ENCODE data around the gene GATB.

Gene GATB

GRCh38 chr4:151797853-151798252 lies 37.0 kb upstream of the GATB start:
- no peaks in the 10 kb centered on the region for H3K9me3 Mint-ChIP-seq
- H3K36me3 Mint-ChIP-seq (ENCODE audit: low read depth), result no peaks in the 10 kb centered on the region
- no peaks in the 10 kb centered on the region for H3K4me1 Mint-ChIP-seq (ENCODE audit: low read depth)
- no peak overlapping the region for H3K4me3 Mint-ChIP-seq
- H3K27me3 Mint-ChIP-seq, result peaks cover 10% of the 10 kb centered on the region
- H3K27ac Mint-ChIP-seq, result no peak overlapping the region

GRCh38 chr4:151797131-151797530 lies 36.3 kb upstream of the GATB start:
- Mint-ChIP-seq H3K4me1 (ENCODE audit: low read depth) (no peaks in the 10 kb centered on the region), H3K27ac (no peak overlapping the region), H3K36me3 (ENCODE audit: low read depth) (no peaks in the 10 kb centered on the region)

GRCh38 chr4:151796106-151796505 lies 35.3 kb upstream of the GATB start:
- H3K36me3 Mint-ChIP-seq (ENCODE audit: low read depth), result no peaks in the 10 kb centered on the region
- no peaks in the 10 kb centered on the region for H3K4me1 Mint-ChIP-seq (ENCODE audit: low read depth)
- H3K27me3 Mint-ChIP-seq, result peaks cover 10% of the 10 kb centered on the region
- no peaks in the 10 kb centered on the region for H3K9me3 Mint-ChIP-seq
- no peak overlapping the region for H3K27ac Mint-ChIP-seq
- H3K4me3 Mint-ChIP-seq, result no peak overlapping the region

More at GRCh38 chr4:151797131-151797530, 36.3 kb upstream of the GATB start:
- Mint-ChIP-seq H3K4me3 (no peak overlapping the region), H3K9me3 (no peaks in the 10 kb centered on the region), H3K27me3 (peaks cover 10% of the 10 kb centered on the region)

- Mint-ChIP-seq H3K4me3 (no peak overlapping the region), H3K27me3 (peaks cover 10% of the 10 kb centered on the region), H3K27ac (peak overlapping the region; percentile 62), H3K36me3 (ENCODE audit: low read depth) (no peaks in the 10 kb centered on the region), H3K4me1 (ENCODE audit: low read depth) (no peaks in the 10 kb centered on the region), H3K9me3 (no peaks in the 10 kb centered on the region)
Observed at GRCh38 chr4:151792995-151793394, 32.2 kb upstream of the GATB start.

- H3K4me1 Mint-ChIP-seq (ENCODE audit: low read depth), result no peaks in the 10 kb centered on the region
- no peak overlapping the region for H3K27ac Mint-ChIP-seq
- peaks cover 10% of the 10 kb centered on the region for H3K27me3 Mint-ChIP-seq
- no peaks in the 10 kb centered on the region for H3K9me3 Mint-ChIP-seq
- H3K36me3 Mint-ChIP-seq (ENCODE audit: low read depth), result no peaks in the 10 kb centered on the region
- no peak overlapping the region for H3K4me3 Mint-ChIP-seq
Observed at GRCh38 chr4:151792530-151792929, 31.7 kb upstream of the GATB start.

- no peaks in the 10 kb centered on the region for H3K9me3 Mint-ChIP-seq
- H3K4me3 Mint-ChIP-seq, result no peak overlapping the region
- H3K27me3 Mint-ChIP-seq, result no peaks in the 10 kb centered on the region
- no peaks in the 10 kb centered on the region for H3K4me1 Mint-ChIP-seq (ENCODE audit: low read depth)
- H3K27ac Mint-ChIP-seq, result no peak overlapping the region
- H3K36me3 Mint-ChIP-seq (ENCODE audit: low read depth), result no peaks in the 10 kb centered on the region
Observed at GRCh38 chr4:151788021-151788420, 27.2 kb upstream of the GATB start.

- H3K4me3 Mint-ChIP-seq, result no peak overlapping the region
- H3K27ac Mint-ChIP-seq, result no peak overlapping the region
- H3K9me3 Mint-ChIP-seq, result no peaks in the 10 kb centered on the region
- H3K27me3 Mint-ChIP-seq, result peaks cover under 1% of the 10 kb centered on the region
- no peaks in the 10 kb centered on the region for H3K36me3 Mint-ChIP-seq (ENCODE audit: low read depth)
- H3K4me1 Mint-ChIP-seq (ENCODE audit: low read depth), result peaks cover 6% of the 10 kb centered on the region
Observed at GRCh38 chr4:151786158-151786495, 25.3 kb upstream of the GATB start.

- H3K27me3 Mint-ChIP-seq, result peaks cover 6% of the 10 kb centered on the region
- H3K9me3 Mint-ChIP-seq, result no peaks in the 10 kb centered on the region
- no peak overlapping the region for H3K4me3 Mint-ChIP-seq
- H3K36me3 Mint-ChIP-seq (ENCODE audit: low read depth), result no peaks in the 10 kb centered on the region
- peaks cover 6% of the 10 kb centered on the region for H3K4me1 Mint-ChIP-seq (ENCODE audit: low read depth)
- no peak overlapping the region for H3K27ac Mint-ChIP-seq
Observed at GRCh38 chr4:151785484-151786157, 24.8 kb upstream of the GATB start.

GRCh38 chr4:151784706-151785105 lies 23.9 kb upstream of the GATB start:
- no peaks in the 10 kb centered on the region for H3K9me3 Mint-ChIP-seq
- H3K4me1 Mint-ChIP-seq (ENCODE audit: low read depth), result peaks cover 6% of the 10 kb centered on the region
- no peaks in the 10 kb centered on the region for H3K36me3 Mint-ChIP-seq (ENCODE audit: low read depth)
- H3K27me3 Mint-ChIP-seq, result peaks cover 6% of the 10 kb centered on the region
- H3K4me3 Mint-ChIP-seq, result no peak overlapping the region
- no peak overlapping the region for H3K27ac Mint-ChIP-seq

- no peak overlapping the region for H3K4me3 Mint-ChIP-seq
- no peaks in the 10 kb centered on the region for H3K9me3 Mint-ChIP-seq
- peaks cover 6% of the 10 kb centered on the region for H3K27me3 Mint-ChIP-seq
- peaks cover 6% of the 10 kb centered on the region for H3K4me1 Mint-ChIP-seq (ENCODE audit: low read depth)
- H3K36me3 Mint-ChIP-seq (ENCODE audit: low read depth), result no peaks in the 10 kb centered on the region
- H3K27ac Mint-ChIP-seq, result no peak overlapping the region
Observed at GRCh38 chr4:151783867-151784266, 23.1 kb upstream of the GATB start.

- H3K27me3 Mint-ChIP-seq, result peaks cover 6% of the 10 kb centered on the region
- no peak overlapping the region for H3K4me3 Mint-ChIP-seq
- no peak overlapping the region for H3K27ac Mint-ChIP-seq
Observed at GRCh38 chr4:151782296-151782695, 21.5 kb upstream of the GATB start.

GRCh38 chr4:151781026-151781425 lies 20.2 kb upstream of the GATB start:
- Mint-ChIP-seq H3K9me3 (peaks cover 5% of the 10 kb centered on the region), H3K4me3 (no peak overlapping the region), H3K27ac (no peak overlapping the region), H3K27me3 (peaks cover 17% of the 10 kb centered on the region), H3K36me3 (ENCODE audit: low read depth) (no peaks in the 10 kb centered on the region), H3K4me1 (ENCODE audit: low read depth) (peaks cover 6% of the 10 kb centered on the region)

More at GRCh38 chr4:151782296-151782695, 21.5 kb upstream of the GATB start:
- Mint-ChIP-seq H3K4me1 (ENCODE audit: low read depth) (peaks cover 6% of the 10 kb centered on the region), H3K9me3 (no peaks in the 10 kb centered on the region), H3K36me3 (ENCODE audit: low read depth) (no peaks in the 10 kb centered on the region)

GRCh38 chr4:151777471-151777870 lies 16.7 kb upstream of the GATB start:
- Mint-ChIP-seq H3K27ac (no peak overlapping the region), H3K4me3 (no peak overlapping the region), H3K27me3 (peaks cover 28% of the 10 kb centered on the region), H3K9me3 (peaks cover 26% of the 10 kb centered on the region), H3K36me3 (ENCODE audit: low read depth) (peaks cover 4% of the 10 kb centered on the region), H3K4me1 (ENCODE audit: low read depth) (peaks cover 6% of the 10 kb centered on the region)

- Mint-ChIP-seq H3K4me1 (ENCODE audit: low read depth) (no peaks in the 10 kb centered on the region), H3K27ac (no peak overlapping the region), H3K9me3 (peaks cover 26% of the 10 kb centered on the region), H3K36me3 (ENCODE audit: low read depth) (peaks cover 4% of the 10 kb centered on the region), H3K27me3 (peaks cover 29% of the 10 kb centered on the region), H3K4me3 (no peak overlapping the region)
Observed at GRCh38 chr4:151774324-151774723, 13.5 kb upstream of the GATB start.

- Mint-ChIP-seq H3K27ac (no peak overlapping the region), H3K36me3 (ENCODE audit: low read depth) (peaks cover 4% of the 10 kb centered on the region), H3K4me1 (ENCODE audit: low read depth) (no peaks in the 10 kb centered on the region), H3K9me3 (peaks cover 26% of the 10 kb centered on the region), H3K4me3 (no peak overlapping the region), H3K27me3 (peaks cover 29% of the 10 kb centered on the region)
Observed at GRCh38 chr4:151772274-151772673, 11.5 kb upstream of the GATB start.

- H3K4me1 Mint-ChIP-seq (ENCODE audit: low read depth), result no peaks in the 10 kb centered on the region
- H3K4me3 Mint-ChIP-seq, result no peak overlapping the region
- H3K36me3 Mint-ChIP-seq (ENCODE audit: low read depth), result peaks cover 4% of the 10 kb centered on the region
- H3K9me3 Mint-ChIP-seq, result peaks cover 25% of the 10 kb centered on the region
- peaks cover 23% of the 10 kb centered on the region for H3K27me3 Mint-ChIP-seq
- H3K27ac Mint-ChIP-seq, result no peak overlapping the region
Observed at GRCh38 chr4:151771664-151772063, 10.9 kb upstream of the GATB start.
